Right lung (tissue), 5 donors: ENCODE measurements around the gene DYNLT2. TPM values are rescaled to one million over a fixed set of nuclear protein-coding genes. Genes with fewer than 3 reads are reported as not detected.
"Not testable (repeated sequence)": the region's sequence is repeated elsewhere in the genome, so short reads cannot be mapped to it uniquely, and the experiment has no call there.

Experiments used
- DNase-seq, 2 donors: peaks; one replicate each; pipeline ENCODE4 v3.0.0-alpha.2; 2013
- polyA plus RNA-seq, 5 donors: library from polyadenylated mRNA; unstranded; fragments of 120-200 nt; gene quantifications; one replicate each; pipeline versions ENCODE4 v1.2.1 to v1.2.3, GENCODE V29; 2013; ENCODE audit warnings: inconsistent platforms in 1 of 5, low replicate concordance in 1 of 5; ENCODE audit not compliant: insufficient read length in 5 of 5, insufficient read depth in 1 of 5

The DYNLT2 gene
- polyA plus RNA-seq, 5 donors, result 5.0 to 10.5 (median 7.6) TPM

DNA sequence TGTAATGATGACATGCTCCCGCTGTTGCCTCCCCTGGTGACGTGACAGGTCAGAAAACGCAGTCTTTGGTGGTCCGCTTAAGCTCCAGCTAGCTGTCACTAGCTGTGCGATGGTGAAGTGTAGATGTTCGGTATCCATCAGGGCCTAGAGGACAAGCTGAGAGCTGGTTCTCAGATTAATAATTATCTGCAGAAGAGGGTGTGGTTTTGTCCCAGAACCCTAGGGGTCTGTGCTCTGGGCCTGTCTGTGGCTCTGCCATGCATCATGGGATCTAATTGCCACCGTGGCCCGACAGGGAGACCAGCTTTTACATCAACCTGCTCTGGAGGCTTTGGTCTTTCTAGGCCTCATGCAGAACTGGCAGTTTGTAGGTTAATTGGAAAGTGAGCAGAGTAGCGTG, 34.2 kb upstream of the DYNLT2 start:
- no peak for DNase-seq

DNA sequence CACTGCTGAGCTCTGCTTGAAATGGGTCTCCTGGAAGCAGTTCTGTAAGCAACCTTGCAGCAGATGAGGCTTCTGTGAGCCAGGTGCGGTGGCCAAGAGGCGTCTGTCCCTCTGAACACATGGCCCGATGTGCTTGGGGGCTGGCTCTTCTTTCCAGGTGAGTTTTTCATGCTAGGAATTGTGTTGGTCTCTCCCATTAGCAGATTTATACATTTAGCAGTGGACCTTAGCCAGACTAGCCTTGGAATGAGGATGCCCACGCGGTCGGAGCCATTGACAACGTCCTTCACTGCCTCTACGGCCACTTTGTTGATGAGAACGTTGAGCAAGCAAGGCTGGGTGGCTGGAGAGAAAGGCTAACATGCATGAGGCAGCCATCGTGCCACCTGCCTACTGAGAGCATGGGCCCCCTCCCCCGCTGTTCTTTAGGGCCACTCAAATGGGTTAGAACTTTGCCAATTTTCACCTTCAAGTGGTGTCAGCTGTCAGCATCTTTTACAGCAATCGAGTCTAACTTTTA, 33.5 kb upstream of the DYNLT2 start:
- no peak for DNase-seq

DNA sequence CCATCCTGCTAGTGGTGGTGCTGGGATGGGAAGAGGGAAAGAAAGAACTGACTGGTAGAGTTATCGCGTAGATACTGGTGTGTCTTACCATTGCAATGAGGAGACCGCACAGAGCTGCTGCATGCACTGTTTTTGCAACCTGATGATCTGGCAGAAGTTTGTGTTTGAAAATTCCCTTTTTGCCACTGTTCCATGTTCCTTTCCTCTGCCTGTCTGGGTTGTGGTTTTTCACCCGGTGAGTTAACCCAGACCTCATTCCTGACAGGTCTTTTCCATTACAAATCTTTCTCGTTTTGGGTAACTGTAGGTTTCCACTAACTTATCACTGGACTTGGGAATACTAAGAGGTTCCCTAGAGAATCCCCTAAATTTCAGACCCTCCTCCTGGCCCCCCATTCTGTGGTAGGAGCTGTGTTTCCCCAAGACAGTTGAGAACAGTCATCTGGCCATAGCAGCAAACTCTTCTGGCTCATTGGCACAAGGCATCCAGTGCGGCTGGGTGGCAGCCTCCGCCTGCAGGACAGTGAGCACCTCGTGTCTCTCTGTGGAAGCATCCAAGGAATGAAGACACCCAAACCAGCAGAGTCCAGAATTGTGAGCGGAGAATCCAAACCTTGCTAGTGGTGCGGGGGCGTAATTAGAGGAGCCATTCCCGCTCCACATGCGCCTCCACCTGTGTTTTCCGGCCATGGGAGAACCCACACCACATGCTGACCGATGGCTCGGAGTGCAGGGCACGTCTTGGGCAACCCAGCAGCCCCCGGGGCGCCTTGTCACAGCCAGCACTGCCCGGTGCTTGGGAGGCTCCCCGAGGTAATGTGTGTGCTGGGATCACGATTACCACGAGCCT, 32.8 kb upstream of the DYNLT2 start:
- DNase-seq, result no peak

DNA sequence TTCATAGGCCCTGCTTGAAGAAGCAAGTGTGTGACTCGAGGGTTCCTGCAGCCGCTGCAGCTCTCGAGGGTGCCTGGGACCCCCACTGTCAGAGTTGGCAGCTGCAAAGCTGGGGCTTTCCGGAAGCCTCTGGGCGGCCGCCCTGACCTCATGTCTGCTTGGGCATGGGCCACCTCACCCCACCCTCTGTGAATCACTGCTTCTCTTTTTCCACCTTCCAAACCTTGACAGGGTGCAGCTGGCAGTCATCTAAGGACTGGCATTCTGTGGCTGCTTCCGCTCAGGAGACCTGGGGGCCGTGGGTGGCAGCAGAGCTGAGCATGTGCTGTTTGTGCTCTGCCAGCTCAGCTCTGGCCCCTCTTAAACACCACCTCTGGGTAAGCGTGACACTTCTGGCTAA, 32.0 kb upstream of the DYNLT2 start:
- no peak for DNase-seq

DNA sequence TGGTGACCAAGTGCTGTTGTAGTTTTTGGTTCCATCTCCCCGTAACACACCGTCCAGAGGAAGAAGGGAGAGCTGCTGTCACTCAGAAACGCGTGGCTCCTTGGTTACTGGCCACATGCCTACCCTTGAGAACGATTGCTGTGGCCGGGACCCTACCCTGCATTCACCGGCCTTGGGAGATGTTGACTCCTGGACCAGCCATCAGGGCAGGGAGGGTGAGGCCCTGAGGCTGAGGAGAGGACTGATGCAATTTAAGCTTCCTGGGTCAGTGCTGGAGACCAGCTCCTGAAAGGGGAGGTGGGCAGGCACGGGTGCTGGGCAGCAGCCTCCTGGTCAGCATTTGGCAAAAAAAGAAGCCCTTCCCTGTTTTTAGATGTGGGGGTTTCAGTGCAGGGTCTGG, 31.6 kb upstream of the DYNLT2 start:
- DNase-seq, result no peak

DNA sequence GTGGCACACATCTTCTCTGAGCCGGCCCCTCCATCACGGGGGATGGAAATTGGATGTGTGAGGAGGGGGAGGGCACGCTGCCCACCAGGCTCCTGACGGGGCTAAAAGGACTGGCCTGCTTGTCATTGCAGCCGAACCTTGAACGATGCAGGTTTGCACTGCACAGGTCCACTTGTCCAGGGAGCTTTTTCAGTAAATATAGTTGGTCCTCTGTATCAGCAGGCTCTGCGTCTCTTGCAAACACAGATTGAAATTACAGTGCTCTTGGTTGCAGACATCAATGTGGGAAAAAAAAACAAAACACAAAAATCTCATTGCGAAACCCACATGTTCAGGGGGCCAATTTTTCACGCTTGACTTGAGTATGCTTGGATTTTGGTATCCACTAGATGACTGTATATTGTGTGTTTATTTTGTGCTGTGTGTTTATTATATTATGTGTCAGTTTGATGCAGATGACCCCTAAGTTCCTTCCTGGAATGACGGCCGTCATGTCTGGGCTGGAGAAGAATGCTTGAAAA, 29.3 kb upstream of the DYNLT2 start:
- peak; percentile 45 to 49 for DNase-seq

DNA sequence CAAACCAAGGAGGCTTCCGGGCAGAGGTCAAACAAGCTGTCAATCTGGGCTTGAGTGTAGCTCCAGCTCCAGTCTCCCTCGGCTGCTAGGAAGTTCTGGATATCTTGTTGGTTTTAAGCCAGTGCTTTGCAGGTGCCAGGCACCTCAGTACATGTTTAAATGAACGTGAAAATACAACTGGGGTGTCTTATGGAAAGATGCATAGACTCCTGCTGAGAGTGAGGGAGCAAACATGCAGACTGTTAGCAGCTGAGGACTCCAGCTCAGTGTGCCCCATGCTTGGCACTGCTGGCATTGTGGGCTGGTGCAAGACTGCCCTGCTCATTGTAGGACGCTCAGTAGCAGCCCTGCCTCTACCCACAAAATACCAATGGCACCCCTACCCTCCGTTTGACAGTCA, 28.5 kb upstream of the DYNLT2 start:
- no peak for DNase-seq

DNA sequence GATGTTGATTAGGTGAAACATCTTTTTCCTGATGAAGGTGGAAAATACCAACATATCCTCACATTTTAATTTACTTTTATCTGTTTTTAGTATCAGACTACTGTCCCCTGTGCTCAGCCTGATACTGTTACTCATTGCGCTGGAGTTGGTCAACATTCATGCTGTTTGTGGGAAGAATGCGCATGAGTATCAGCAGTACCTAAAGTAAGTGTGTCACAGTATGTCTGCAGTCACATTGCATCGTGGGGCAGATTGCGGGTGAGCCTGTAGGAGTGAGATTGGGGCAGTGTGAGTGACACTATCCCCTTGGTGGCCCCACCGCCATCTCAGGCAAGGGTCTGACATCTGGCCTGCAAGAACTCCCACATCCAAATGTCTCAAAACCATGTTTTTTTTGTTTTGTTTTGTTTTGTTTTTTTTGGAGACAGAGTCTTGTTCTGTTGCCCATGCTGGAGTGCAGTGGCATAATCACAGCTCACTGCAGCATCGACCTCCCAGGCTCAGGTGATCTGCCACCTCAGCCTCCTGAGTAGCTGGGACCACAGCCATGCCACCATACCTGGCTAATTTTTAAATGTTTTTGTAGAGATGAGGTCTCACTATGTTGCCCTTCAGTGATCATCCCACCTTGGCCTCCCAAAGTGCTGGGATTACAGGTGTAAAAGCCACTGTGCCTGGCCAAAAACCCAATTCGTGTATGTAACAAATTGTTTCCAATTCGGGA, 27.9 kb upstream of the DYNLT2 start:
- no peak for DNase-seq

DNA sequence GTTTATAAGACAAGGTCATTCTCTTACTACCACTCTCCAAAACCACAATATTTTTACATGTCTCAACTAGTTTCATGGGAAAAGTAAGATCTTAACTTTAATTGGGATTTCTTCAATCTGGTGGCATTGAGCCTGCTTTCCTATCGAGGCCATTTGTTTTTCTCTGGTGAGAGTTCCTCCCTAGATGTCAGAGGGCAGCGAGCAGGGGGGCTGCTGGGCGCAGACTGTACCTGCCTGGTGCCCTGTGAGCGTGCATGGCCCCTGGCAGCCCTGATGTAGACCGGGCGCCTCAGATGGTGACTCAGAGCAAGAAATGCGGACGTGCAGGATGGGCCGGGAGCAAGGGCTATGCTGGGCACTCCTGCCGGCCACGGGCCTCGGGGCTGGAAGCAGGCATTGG, 27.3 kb upstream of the DYNLT2 start:
- DNase-seq, result no peak

DNA sequence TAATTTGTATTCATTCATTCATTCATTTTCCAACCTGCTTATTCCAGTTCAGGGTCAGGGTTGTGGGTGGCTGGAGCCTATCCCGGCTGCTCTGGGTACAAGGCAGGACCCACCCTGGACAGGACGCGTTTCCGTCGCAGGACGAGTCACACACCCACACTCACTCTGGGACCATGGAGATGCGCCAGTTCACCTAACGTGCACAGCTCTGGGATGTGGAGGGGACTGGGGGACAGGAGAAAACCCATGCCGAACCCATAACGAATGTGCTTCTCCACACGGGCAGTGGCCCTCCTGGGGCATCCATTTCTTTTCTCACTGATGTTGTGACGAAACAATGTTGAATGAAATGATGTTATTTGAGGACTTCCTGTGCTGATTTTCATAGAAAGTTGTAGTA, 26.5 kb upstream of the DYNLT2 start:
- no peak for DNase-seq

DNA sequence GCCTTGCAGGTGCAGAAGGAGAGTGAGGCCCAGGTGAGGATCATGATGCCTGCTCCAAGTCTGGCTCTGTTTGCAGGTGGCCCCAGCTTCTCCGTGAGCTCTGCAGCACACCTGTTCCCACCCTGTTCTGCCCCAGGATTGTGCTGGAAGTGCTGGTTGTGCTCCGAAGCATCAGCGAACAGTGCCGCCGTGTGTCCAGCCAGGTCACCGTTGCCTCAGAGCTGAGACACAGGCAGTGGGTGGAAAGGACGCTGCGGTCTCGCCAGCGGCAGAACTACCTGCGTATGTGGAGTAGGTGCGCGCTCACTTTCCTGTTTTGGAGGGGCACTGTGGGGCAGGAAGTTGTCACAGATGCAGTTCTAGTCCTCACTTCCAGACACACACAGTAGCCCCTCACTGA, 25.0 kb upstream of the DYNLT2 start:
- no peak for DNase-seq

DNA sequence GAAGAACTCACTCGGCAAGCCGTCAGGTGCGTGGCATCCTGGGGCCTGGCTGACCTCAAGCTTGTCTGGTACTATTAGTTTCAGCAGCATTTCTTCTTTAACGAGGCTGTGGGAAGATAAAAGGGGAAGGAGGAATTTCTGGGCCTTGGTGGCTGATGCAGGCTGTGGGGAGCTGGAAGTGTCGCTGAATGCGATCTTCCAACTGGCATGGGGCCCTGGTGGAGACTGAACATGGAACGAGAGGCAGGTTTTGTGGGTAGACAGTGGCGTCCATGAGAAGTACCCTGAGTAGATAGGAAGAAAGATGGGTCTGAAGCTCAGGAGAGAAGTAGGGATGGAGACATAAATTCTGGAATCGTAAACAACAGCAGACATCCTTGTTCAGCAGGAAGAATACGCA, 23.9 kb upstream of the DYNLT2 start:
- DNase-seq, result no peak

DNA sequence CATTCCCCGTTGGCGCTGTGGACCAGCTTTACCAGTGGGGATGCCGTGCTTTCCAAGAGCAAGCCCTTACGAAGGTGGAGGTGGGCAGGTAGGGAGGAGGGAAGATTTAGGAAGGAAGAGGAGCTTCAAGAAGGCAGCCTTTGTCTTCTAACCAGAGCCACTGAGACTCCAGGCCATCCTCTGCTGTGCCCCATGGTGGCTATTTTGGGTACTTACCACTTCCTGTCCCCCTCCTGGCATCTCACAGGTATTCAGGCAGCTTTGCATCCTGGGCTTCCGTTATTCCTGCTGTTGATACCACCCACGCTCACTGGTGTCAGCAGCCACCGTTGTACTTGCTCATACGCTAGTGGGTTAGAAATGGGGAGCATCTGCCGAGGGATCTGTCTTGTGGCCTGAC, 23.0 kb upstream of the DYNLT2 start:
- DNase-seq, result no peak

DNA sequence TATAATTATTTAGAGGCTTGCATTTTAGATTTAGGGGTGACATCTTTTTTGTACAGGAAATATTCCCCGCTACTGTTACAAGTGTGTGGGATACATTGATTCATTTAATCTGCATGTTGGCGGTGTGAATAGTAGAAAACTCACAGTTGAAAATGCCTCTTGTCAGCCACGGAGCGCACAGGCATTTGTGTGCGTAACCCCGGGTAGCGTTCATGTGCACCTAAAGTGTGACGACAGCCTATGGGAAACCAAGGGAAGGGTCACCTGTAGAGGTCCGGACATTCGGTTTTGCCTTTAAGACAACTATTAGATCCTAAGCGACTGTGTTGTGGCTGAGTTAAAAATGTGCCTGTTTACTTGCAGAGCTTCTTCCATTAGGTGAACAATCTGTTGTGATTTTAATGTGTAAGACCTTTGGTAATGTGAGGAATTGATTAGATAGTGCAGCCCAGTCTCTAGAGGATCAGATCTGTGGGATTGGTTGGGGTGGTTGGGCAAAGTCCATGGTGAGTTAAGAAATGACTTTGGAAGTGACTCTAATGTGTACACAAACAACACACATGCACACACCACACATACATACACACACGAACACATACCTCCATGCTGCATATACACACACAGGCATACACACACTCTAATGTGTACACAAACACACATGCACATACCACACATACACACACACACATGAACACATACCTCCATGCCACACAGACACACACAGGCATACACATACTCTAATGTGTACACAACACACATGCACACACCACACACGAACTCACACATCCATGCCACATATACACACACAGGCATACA, 15.8 kb upstream of the DYNLT2 start:
- DNase-seq, result no peak

DNA sequence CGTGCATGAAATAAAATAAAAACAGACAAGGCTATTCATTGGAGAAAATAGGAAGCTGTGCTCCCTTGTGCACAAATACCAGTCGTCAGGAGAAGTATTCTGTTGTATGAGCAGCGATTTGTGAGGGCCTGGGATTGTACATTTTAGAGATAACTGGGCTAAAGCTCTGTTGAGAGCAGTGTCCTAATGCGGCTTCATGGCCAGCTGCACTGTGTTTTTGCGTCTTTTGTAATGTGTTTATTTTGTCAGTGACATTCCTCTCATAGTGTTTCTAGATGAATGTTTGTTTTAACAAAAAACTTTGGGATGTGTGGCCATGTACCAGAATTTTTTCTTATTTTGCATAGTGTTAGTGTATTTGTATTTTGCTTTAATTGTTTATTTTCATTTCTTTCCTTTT, 14.9 kb upstream of the DYNLT2 start:
- peak; percentile 55 to 72 for DNase-seq

DNA sequence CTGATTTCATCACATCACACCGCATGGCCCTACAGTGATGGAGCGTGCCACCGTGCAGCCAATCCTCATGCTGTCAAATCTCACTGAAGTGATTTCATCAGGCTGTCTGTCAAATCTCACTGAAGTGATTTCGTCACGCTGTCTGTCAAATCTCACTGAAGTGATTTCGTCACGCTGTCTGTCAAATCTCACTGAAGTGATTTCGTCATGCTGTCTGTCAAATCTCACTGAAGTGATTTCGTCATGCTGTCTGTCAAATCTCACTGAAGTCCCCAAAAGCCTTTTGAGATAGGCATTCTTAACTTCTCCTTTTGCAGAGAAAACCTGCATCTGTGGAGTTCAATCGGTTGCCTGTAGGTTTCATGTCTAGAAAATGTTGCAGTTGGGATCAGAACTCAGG, 14.4 kb upstream of the DYNLT2 start:
- not testable (repeated sequence) for DNase-seq

DNA sequence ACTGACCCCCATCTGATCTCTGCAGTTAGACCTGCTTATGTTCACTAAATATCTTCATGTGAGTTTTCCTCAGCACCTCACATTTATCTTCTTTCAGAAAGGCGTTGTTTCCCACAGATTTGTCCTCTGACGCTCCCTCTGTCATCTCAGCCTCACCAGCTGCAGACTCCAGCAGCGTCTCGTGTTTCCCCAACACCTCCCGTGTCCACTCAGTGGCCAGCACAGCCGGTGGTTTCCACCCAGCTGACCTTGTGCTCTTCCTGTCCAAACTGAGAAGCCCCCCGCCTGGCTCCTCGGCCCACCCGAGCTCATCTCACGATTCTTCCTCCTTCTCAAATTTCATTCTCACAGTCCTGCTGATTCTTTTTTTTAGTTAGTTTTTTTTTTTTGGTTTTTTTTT, 12.5 kb upstream of the DYNLT2 start:
- DNase-seq, result no peak

DNA sequence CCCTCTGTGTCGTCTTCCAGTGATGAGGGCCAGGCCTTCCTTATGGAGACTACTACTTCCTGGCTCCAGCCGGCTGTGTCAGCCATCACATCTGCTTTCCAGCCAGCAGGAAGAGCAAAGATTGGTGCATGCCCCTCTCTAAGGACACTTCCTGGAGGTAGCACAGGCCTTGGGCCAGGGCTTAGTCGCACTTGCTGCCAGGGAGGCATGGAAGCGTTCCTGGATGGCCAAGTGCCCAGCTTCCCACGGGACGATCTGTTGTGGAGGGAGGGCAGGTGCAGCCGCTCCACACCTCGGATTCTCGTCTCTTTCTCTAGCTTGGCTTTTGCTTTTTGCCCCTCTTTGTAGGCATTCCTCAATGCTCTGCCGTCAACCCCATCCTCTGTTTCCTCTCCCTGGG, 11.9 kb upstream of the DYNLT2 start:
- no peak for DNase-seq

DNA sequence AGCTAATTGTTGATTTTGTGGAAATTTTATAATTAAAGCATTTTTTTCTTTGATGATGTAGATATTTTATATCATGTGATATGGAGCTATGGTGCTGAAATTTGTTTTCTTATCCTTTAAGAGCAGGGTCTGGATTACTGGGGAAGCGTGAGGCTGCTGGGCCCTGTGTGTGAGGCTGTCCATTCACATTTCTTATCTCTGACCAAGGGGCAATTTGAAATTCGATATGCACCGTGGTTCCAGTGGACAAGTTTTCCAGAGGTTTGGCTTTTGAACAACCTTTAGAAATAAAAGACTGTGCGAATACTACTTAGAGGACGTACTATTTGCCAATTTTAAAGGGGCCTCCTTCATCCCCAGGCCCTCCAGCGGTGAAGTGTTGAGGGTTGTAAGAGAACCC, 3.8 kb upstream of the DYNLT2 start:
- no peak for DNase-seq

DNA sequence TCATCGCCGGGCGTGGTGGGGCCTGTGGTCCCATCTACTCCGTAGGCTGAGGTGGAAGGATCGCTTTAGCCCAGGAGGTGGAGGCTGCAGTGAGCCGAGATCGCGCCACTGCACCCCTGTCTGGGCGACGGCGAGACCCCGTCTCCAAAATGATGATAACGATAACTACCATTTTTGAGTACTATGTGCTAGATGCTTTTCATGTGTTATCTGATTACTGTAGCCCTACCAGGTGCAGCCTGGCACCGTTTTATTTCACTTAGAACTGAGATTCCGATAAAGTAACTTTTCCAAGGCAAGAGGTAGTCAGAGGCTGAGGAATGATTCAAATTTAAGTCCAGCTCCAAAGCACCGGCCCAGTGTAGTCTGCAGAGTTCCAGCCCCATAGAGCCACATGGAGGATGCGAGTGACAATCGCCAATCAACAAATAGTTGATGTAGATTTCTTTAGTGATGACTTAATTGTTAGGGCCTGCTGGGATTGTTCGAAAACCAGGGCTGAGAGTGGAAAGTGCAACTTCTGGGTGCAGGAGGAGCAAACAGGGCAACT, 777 bp upstream of the DYNLT2 start:
- DNase-seq, result no peak

DNA sequence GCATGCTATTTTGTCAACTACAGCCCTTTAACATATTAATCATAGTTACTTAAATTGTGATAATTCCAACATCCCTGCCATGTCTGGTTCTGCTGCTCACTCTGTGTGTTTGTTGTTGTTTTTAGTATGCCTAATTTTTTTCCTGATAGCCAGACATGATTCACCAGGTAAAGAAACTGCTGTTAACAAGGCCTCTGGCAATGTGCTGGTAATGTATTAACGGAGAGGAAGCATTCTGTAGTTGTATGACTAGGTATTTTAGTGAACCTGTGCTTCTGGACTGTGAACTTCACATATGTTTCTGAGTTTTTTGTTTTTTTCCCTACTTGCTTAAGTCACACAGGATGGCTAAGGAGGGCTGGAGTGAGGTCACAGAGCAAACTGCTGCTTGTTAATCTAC, 4.8 kb downstream of the DYNLT2 start:
- no peak for DNase-seq

DNA sequence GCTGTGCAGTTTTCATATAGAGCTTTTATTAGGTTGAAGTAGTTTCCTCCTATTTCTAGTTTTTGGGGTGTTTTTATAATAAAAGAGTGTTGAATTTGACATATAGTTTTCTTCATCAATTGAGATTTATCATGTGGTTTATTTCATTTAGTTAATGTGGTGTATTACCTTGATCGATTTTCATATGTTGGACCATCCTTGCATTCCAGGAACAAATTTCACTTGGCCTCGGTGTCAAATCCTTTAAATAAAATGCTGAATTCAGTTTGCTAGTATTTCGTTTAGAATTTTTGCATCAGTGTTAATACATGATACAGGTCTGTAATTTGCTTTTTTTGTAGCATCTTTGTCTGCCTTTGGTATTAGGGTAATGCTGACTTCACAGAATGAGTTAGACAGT, 6.0 kb downstream of the DYNLT2 start:
- DNase-seq, result no peak
